SW 1271 (cell line): ENCODE data around the gene RFX8.
"Not testable (repeated sequence)": the region's sequence is repeated elsewhere in the genome, so short reads cannot be mapped to it uniquely, and the experiment has no call there.

Source experiments
- DNase-seq, 2 experiments: peaks; one replicate each; lab custom pipeline; 2025; lab: John Stamatoyannopoulos, UW

The RFX8 gene

GRCh38 chr2:101375653-101376052, 99.3 kb downstream of the RFX8 start:
- no peak for DNase-seq

GRCh38 chr2:101374821-101375561, 99.9 kb downstream of the RFX8 start:
- DNase-seq, result no peak

GRCh38 chr2:101372792-101373191, 102.1 kb downstream of the RFX8 start:
- no peak for DNase-seq

GRCh38 chr2:101371636-101372035, 103.3 kb downstream of the RFX8 start:
- DNase-seq, result no peak

GRCh38 chr2:101369100-101369499, 105.8 kb downstream of the RFX8 start:
- no peak for DNase-seq

GRCh38 chr2:101368376-101368775, 106.5 kb downstream of the RFX8 start:
- DNase-seq, result no peak

- no peak for DNase-seq
Measured at GRCh38 chr2:101367508-101367907, 107.4 kb downstream of the RFX8 start.

- no peak for DNase-seq
Measured at GRCh38 chr2:101364878-101365277, 110.0 kb downstream of the RFX8 start.

- DNase-seq, result no peak
Measured at GRCh38 chr2:101362777-101363176, 112.1 kb downstream of the RFX8 start.

GRCh38 chr2:101362316-101362715, 112.6 kb downstream of the RFX8 start:
- no peak for DNase-seq

GRCh38 chr2:101361522-101361921, 113.4 kb downstream of the RFX8 start:
- no peak for DNase-seq

GRCh38 chr2:101361121-101361520, 113.8 kb downstream of the RFX8 start:
- DNase-seq, result no peak

GRCh38 chr2:101360232-101360631, 114.7 kb downstream of the RFX8 start:
- no peak for DNase-seq

- DNase-seq, result no peak
Measured at GRCh38 chr2:101359410-101359954, 115.4 kb downstream of the RFX8 start.

GRCh38 chr2:101357376-101357775, 117.5 kb downstream of the RFX8 start:
- DNase-seq, result no peak

GRCh38 chr2:101356521-101356920, 118.4 kb downstream of the RFX8 start:
- no peak for DNase-seq

- DNase-seq, result no peak
Measured at GRCh38 chr2:101356055-101356454, 118.9 kb downstream of the RFX8 start.

GRCh38 chr2:101355401-101356054, 119.4 kb downstream of the RFX8 start:
- DNase-seq, result no peak

- no peak for DNase-seq
Measured at GRCh38 chr2:101354420-101355311, 120.2 kb downstream of the RFX8 start.

GRCh38 chr2:101352631-101353030, 122.3 kb downstream of the RFX8 start:
- not testable (repeated sequence) for DNase-seq

- no peak for DNase-seq
Measured at GRCh38 chr2:101351207-101351606, 123.7 kb downstream of the RFX8 start.

GRCh38 chr2:101349893-101350662, 124.8 kb downstream of the RFX8 start:
- no peak for DNase-seq
